Measurements from ENCODE around the gene HNRNPL.
"Not testable (repeated sequence)": the region's sequence is repeated elsewhere in the genome, so short reads cannot be mapped to it uniquely, and the experiment has no call there.

Gene HNRNPL

GRCh38 chr19:38796154-38796553 is 53.6 kb downstream of the HNRNPL start:
- no peak for DNase-seq

- no peak for DNase-seq
Observed at GRCh38 chr19:38795549-38795948, 54.2 kb downstream of the HNRNPL start.

GRCh38 chr19:38793671-38794070 is 56.1 kb downstream of the HNRNPL start:
- no peak for DNase-seq

- no peak for DNase-seq
Observed at GRCh38 chr19:38793177-38793576, 56.6 kb downstream of the HNRNPL start.

- DNase-seq: no peak
Observed at GRCh38 chr19:38792250-38793111, 57.3 kb downstream of the HNRNPL start.

- not testable (repeated sequence) for DNase-seq
Observed at GRCh38 chr19:38791451-38792064, 58.2 kb downstream of the HNRNPL start.

- DNase-seq: not testable (repeated sequence)
Observed at GRCh38 chr19:38790507-38791403, 59.0 kb downstream of the HNRNPL start.

GRCh38 chr19:38788478-38789243 is 61.1 kb downstream of the HNRNPL start, which contains the start of gene LGALS7B:
Gene LGALS7B, plus strand, starts transcription at chr19:38789200. Its CDS starts 27 bp downstream, at chr19:38789227.
- DNase-seq: no peak

GRCh38 chr19:38786572-38787265 is 63.1 kb downstream of the HNRNPL start:
- no peak for DNase-seq

All from effector CD4-positive, alpha-beta T cell (primary cell).